Glutamatergic neuron (in vitro differentiated cells): ENCODE measurements around the gene PIK3R5. TPM values are rescaled to one million over a fixed set of nuclear protein-coding genes. Genes with fewer than 3 reads are reported as not detected.

Experiments
- DNase-seq: peaks from one replicate; pipeline ENCODE4 v3.0.0; 2022
- H3K27ac Mint-ChIP-seq: one replicate; pipeline ENCODE4 v1.8.0; 2020; ENCODE audit warnings: mild to moderate bottlenecking, mixed read lengths, inconsistent platforms; ENCODE audit not compliant: unreplicated experiment
- H3K27me3 Mint-ChIP-seq: one replicate; pipeline ENCODE4 v1.8.0; 2020; ENCODE audit warnings: mild to moderate bottlenecking, moderate library complexity, mixed read lengths, inconsistent platforms; ENCODE audit not compliant: unreplicated experiment
- H3K36me3 Mint-ChIP-seq: one replicate; pipeline ENCODE4 v1.8.0; 2020; ENCODE audit warnings: mild to moderate bottlenecking, mixed read lengths, inconsistent platforms; ENCODE audit not compliant: unreplicated experiment
- H3K4me1 Mint-ChIP-seq: one replicate; pipeline ENCODE4 v1.8.0; 2020; ENCODE audit warnings: mild to moderate bottlenecking, low read depth, mixed read lengths, inconsistent platforms; ENCODE audit not compliant: unreplicated experiment
- H3K4me3 Mint-ChIP-seq: one replicate; pipeline ENCODE4 v1.8.0; 2020; ENCODE audit warnings: mild to moderate bottlenecking, mixed read lengths, inconsistent platforms; ENCODE audit not compliant: unreplicated experiment
- H3K9me3 Mint-ChIP-seq: one replicate; pipeline ENCODE4 v1.8.0; 2020; ENCODE audit warnings: mild to moderate bottlenecking, moderate library complexity, mixed read lengths, inconsistent platforms; ENCODE audit not compliant: unreplicated experiment
- total RNA-seq: library from RNA; stranded (reverse); fragmentation: NEBNext Ultra II Directional; extraction: Animal tissue kit (Norgen Biotek cat#: 25700); gene quantifications from one replicate; pipeline ENCODE4 v1.2.1, GENCODE V29; 2021; ENCODE audit not compliant: unreplicated experiment
- TF ChIP-seq, protein P1 (sequence below): fragments of 200-600 bp; sonication (generic); IDR thresholded peaks from one replicate; pipeline ENCODE4 v1.5.0; 2021; ENCODE audit not compliant: partially characterized antibody, unreplicated experiment

PIK3R5 gene
- total RNA-seq, 1 donor from 2014 or later = not detected

DNA sequence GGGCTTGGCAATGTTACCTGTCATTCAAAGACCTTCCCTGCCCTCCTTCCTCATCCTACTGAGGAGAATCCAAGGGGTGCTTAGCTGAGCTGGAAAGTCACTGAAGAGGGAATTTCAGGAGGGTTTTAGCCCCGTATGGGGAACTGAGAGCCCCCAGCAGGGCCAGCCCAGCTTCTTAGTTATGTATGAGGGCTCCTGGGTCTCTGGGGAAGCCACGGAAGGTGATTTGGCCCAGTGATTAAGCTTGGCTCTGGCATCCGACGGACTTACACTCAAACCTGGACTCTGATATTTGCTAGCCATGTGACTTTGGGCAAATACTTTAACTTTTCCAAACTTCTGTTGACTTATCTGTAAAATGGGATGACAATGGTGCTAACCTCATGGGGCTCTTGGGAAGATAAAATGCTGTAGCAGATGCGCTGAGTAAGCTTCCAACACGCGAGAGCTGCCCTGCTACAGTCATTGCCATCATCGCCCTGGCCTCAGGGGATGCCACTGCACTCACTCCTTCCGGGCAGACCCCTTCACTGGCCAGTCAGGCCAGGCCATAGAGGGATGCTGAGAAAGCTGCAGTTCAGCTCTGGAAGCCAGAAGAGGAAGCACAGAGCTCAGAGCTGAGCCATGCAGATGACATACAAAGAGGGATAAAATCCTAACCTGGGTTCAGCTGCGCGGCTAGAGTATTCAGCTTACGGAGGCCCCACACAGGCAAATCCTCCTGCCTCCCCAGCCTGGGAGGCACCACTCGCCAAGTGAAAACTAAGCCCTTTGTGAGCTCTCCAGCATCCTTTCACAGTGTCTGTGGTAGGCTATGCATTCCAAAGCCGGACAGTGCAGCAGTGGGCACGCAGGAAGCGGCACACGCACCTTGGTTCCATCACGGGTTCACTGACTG lies 53.2 kb downstream of the PIK3R5 start:
- TF ChIP-seq, protein P1, sequence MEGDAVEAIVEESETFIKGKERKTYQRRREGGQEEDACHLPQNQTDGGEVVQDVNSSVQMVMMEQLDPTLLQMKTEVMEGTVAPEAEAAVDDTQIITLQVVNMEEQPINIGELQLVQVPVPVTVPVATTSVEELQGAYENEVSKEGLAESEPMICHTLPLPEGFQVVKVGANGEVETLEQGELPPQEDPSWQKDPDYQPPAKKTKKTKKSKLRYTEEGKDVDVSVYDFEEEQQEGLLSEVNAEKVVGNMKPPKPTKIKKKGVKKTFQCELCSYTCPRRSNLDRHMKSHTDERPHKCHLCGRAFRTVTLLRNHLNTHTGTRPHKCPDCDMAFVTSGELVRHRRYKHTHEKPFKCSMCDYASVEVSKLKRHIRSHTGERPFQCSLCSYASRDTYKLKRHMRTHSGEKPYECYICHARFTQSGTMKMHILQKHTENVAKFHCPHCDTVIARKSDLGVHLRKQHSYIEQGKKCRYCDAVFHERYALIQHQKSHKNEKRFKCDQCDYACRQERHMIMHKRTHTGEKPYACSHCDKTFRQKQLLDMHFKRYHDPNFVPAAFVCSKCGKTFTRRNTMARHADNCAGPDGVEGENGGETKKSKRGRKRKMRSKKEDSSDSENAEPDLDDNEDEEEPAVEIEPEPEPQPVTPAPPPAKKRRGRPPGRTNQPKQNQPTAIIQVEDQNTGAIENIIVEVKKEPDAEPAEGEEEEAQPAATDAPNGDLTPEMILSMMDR = no peak
- DNase-seq = no peak
- Mint-ChIP-seq H3K27ac (no peak overlapping the region), H3K4me3 (no peak overlapping the region), H3K36me3 (no peaks in the 10 kb centered on the region), H3K27me3 (peaks cover 2% of the 10 kb centered on the region), H3K4me1 (no peaks in the 10 kb centered on the region), H3K9me3 (no peaks in the 10 kb centered on the region)

DNA sequence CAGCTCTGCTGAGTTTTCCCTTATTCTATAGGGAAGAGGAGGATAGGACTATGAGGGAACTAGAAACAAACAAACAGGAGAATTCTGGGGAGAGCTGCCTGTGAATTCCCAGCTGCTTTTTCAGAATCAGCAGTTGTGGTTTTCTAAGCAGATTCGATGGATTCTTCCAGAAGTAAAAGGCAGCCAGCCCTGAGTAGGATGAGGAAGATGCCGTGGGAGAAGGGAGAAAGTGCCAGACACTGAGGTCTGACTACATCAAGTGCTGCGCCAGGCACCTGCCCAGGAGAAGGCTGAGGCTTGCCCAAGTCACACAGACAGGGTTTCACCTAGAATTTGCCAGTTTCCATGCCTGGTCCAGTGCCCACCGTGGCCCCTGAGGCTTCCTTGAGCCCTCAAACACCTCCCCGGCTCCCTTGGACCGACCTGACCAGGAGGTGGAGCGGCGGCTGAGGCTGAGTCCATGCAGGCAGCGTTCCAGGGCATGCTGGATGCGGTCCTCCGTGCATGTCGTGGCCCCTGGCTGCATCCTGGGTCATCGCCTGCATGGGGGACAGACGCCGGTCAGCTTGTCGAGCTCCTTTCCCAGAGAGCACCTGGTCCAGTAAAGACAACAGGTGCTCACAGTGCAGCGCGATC lies 54.4 kb downstream of the PIK3R5 start:
- no peak overlapping the region for H3K4me3 Mint-ChIP-seq
- H3K9me3 Mint-ChIP-seq = no peaks in the 10 kb centered on the region
- no peak for DNase-seq
- H3K27me3 Mint-ChIP-seq = peaks cover 2% of the 10 kb centered on the region
- TF ChIP-seq, protein P1 = no peak
- no peak overlapping the region for H3K27ac Mint-ChIP-seq
- no peaks in the 10 kb centered on the region for H3K4me1 Mint-ChIP-seq
- H3K36me3 Mint-ChIP-seq = no peaks in the 10 kb centered on the region

DNA sequence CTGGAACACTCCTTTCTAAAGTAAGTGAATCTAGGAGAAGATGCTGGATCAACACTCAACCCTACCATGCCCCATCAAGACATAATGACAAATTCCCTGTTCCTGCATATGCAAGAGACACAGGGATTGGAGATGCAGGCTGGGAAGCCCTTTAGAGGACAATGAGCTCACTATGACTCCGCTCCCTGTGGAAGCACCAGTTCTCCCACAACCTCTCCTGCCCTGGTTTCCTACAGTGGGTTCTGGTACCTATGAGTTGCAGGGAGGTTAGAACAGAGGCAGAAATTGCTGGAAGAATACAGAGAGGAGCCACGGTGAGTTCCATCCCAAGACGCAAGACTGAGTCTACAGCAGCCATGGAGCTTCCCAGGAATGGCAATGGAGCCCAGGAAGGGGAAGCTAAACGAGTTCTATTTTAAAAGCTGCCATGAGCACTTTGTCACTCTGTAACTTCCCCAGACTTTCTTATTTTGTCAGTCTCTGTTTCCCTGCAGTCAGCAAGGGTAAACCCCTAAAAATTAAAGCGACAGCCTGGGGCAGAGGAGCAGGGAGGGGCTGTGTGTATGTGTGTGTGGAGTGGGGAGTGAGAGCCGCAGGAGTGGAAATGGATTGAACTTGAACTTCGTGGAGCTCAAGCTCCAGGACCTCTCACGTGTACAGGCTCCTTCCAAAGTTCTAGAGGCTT lies 55.8 kb downstream of the PIK3R5 start:
- peaks cover 2% of the 10 kb centered on the region for H3K27me3 Mint-ChIP-seq
- no peak overlapping the region for H3K4me3 Mint-ChIP-seq
- TF ChIP-seq, protein P1 = no peak
- H3K4me1 Mint-ChIP-seq = no peaks in the 10 kb centered on the region
- no peak for DNase-seq
- H3K9me3 Mint-ChIP-seq = no peaks in the 10 kb centered on the region
- no peaks in the 10 kb centered on the region for H3K36me3 Mint-ChIP-seq
- H3K27ac Mint-ChIP-seq = no peak overlapping the region

DNA sequence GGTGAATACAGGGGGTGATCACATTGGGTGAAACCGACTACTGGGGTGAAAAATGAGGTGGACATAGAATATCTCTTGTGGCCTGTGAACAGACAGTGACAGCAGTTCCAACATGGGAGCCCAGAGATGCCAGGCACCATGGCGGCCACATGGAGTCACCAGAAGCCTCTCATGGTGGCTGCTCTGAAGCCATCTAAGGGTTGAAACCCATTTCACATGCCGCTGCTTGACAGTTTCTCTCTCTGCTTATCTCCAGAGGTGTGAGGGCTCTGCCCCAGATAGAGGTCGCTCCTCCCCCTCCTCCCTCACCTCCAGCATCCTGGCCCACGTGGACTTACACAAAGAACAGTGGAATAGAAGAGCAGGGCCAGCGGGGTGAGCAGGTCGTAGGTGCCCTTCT lies 60.2 kb downstream of the PIK3R5 start:
- H3K36me3 Mint-ChIP-seq = no peaks in the 10 kb centered on the region
- no peak overlapping the region for H3K27ac Mint-ChIP-seq
- TF ChIP-seq, protein P1 = no peak
- peaks cover 2% of the 10 kb centered on the region for H3K27me3 Mint-ChIP-seq
- H3K9me3 Mint-ChIP-seq = no peaks in the 10 kb centered on the region
- H3K4me3 Mint-ChIP-seq = no peak overlapping the region
- no peak for DNase-seq
- H3K4me1 Mint-ChIP-seq = no peaks in the 10 kb centered on the region
